Measurements from ENCODE around the gene CD6.

- TF ChIP-seq POLR2A (IDR thresholded peaks at IDR 0.05), result no peak
- TF ChIP-seq EP300 (IDR thresholded peaks at IDR 0.05), result no peak
These were observed 38.7 kb upstream of the CD6 start for GRCh38 chr11:60932605-60933356.
